Measurements from ENCODE around the gene RND3.

DNA sequence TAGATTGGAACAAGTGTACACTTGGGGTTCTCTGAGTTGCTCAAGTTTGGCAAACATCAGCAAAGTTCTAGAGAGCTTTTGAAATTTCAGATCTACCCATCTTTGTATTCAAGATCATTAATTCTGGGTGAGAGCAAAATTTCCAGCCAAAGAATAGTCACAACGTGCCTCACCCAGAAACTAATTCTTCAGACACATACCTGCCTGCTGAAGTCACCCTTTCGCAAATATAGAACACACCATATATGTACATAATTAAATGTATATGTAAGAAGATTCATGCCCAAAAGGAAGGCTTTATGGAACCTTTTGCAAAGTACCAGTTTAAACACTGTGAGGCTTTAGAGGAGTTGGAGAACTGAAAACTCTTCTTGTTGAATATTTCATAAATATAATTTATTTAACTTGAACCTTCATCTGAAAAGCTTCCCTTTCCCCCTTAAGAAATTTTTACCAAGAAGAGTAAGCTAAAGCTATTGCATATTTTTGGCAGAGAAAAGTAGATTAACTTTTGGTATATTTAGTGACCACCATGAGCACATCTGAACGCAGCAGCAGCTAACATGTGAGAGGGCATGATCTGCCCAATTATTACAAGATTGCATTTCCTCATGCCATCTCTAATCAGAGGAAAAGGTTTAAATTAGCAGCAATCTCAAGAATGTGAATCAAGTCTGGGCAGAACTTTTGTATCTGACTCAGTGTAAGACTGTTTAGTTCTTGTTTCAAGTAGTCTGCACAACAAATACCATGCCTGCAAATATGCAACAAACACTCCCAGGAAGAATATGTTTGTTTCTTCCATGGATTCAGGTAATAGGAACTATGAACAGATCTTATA is 8.2 kb downstream of the RND3 start:
- TF ChIP-seq, protein P1, sequence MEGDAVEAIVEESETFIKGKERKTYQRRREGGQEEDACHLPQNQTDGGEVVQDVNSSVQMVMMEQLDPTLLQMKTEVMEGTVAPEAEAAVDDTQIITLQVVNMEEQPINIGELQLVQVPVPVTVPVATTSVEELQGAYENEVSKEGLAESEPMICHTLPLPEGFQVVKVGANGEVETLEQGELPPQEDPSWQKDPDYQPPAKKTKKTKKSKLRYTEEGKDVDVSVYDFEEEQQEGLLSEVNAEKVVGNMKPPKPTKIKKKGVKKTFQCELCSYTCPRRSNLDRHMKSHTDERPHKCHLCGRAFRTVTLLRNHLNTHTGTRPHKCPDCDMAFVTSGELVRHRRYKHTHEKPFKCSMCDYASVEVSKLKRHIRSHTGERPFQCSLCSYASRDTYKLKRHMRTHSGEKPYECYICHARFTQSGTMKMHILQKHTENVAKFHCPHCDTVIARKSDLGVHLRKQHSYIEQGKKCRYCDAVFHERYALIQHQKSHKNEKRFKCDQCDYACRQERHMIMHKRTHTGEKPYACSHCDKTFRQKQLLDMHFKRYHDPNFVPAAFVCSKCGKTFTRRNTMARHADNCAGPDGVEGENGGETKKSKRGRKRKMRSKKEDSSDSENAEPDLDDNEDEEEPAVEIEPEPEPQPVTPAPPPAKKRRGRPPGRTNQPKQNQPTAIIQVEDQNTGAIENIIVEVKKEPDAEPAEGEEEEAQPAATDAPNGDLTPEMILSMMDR (conservative IDR thresholded peaks at IDR 0.05), result no peak
- TF ChIP-seq ZFX (IDR thresholded peaks at IDR 0.05), result no peak
